ENCODE results near the gene AP3B1. TPM values are rescaled to one million over a fixed set of nuclear protein-coding genes. Genes with fewer than 3 reads are reported as not detected.
"Not testable (repeated sequence)": the region's sequence is repeated elsewhere in the genome, so short reads cannot be mapped to it uniquely, and the experiment has no call there.

Gene AP3B1
- polyA plus RNA-seq, 1 experiment = 67.0 TPM

GRCh38 chr5:78203815-78204214 lies 90.7 kb downstream of the AP3B1 start:
- Histone ChIP-seq H3K27ac (ENCODE audit: low read depth, low read length) (no peak overlapping the region), H3K27me3 (ENCODE audit: control insufficient read depth, insufficient read depth, low read length) (no peaks in the 10 kb centered on the region), H3K4me3 (ENCODE audit: low read depth, low read length) (no peak overlapping the region), H3K9me3 (ENCODE audit: control insufficient read depth, insufficient read depth, low read length) (no peaks in the 10 kb centered on the region; the same call in 1 of the 2 replicates)
- no peak for DNase-seq (ENCODE audit: low read depth, low spot score)
- CTCF ChIA-PET = no interaction called here
- TF ChIP-seq CTCF (IDR thresholded peaks at IDR 0.05; ENCODE audit: low read depth, low read length) = no peak
- POLR2A ChIA-PET = no interaction called here

- H3K27ac ChIP-seq (ENCODE audit: low read depth, low read length) = no peak overlapping the region
- peaks cover 4% of the 10 kb centered on the region; the same call in 1 of the 2 replicates for H3K9me3 ChIP-seq (ENCODE audit: control insufficient read depth, insufficient read depth, low read length)
- ChIA-PET POLR2A (no interaction called here), CTCF (no interaction called here)
- H3K4me3 ChIP-seq (ENCODE audit: low read depth, low read length) = no peak overlapping the region
- no peak for DNase-seq (ENCODE audit: low read depth, low spot score)
- TF ChIP-seq CTCF (IDR thresholded peaks at IDR 0.05; ENCODE audit: low read depth, low read length) = no peak
- no peaks in the 10 kb centered on the region for H3K27me3 ChIP-seq (ENCODE audit: control insufficient read depth, insufficient read depth, low read length)
These were observed 104.1 kb downstream of the AP3B1 start for GRCh38 chr5:78190402-78190801.

DNA sequence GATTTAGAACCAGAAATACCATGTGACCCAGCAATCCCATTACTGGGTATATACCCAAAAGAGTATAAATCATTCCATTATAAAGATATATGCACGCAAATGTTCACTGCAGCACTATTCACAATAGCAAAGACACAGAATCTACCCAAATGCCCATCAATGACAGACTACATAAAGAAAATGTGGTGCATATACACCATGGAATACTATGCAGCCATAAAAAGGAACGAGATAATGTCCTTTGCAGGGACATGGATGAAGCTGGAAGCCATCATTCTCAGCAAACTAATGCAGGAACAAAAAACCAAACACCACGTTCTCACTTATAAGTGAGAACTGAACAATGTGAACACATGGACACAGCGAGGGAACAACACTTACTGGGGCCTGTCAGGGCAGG lies 105.8 kb downstream of the AP3B1 start:
- CTCF ChIA-PET; H3K9me3 ChIP-seq (ENCODE audit: control insufficient read depth, insufficient read depth, low read length); H3K27ac ChIP-seq (ENCODE audit: low read depth, low read length); DNase-seq (ENCODE audit: low read depth, low spot score); H3K4me3 ChIP-seq (ENCODE audit: low read depth, low read length); H3K27me3 ChIP-seq (ENCODE audit: control insufficient read depth, insufficient read depth, low read length): not testable (repeated sequence)
- POLR2A ChIA-PET = interaction anchor here (0.6 kb wide), 1 partner anchor 796 kb away, joined by 3 read pairs; no protein-coding TSS in a partner anchor

DNA sequence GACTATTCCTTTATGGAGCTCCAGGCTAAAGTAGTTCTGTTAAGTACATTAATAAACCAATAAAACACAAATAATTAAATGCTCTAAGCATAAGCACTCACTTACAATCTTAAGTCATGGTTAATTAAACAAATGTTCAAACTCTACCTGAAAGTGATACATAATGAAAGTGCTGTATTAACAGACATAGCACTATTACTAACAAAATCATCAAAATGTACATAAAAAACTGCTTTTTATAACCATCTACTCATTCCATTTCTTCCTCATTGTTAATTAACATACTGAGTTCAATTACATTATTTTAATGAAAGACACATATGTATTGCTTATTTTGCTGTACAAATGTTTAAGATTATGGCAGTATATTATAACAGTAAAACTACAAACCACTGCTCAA lies 107.3 kb downstream of the AP3B1 start:
- Histone ChIP-seq H3K4me3 (ENCODE audit: low read depth, low read length) (no peak overlapping the region), H3K9me3 (ENCODE audit: control insufficient read depth, insufficient read depth, low read length) (peaks cover 4% of the 10 kb centered on the region; the same call in 1 of the 2 replicates), H3K27ac (ENCODE audit: low read depth, low read length) (no peak overlapping the region), H3K27me3 (ENCODE audit: control insufficient read depth, insufficient read depth, low read length) (no peaks in the 10 kb centered on the region)
- no peak for TF ChIP-seq CTCF (IDR thresholded peaks at IDR 0.05; ENCODE audit: low read depth, low read length)
- CTCF ChIA-PET = interaction anchor here (1.1 kb wide), 1 partner anchor 11 kb away, joined by 3 read pairs; no protein-coding TSS in a partner anchor
- DNase-seq (ENCODE audit: low read depth, low spot score) = no peak
- POLR2A ChIA-PET = no interaction called here

- no peak for DNase-seq (ENCODE audit: low read depth, low spot score)
- Histone ChIP-seq H3K9me3 (ENCODE audit: control insufficient read depth, insufficient read depth, low read length) (no peaks in the 10 kb centered on the region), H3K27ac (ENCODE audit: low read depth, low read length) (no peak overlapping the region), H3K27me3 (ENCODE audit: control insufficient read depth, insufficient read depth, low read length) (no peaks in the 10 kb centered on the region), H3K4me3 (ENCODE audit: low read depth, low read length) (no peak overlapping the region)
- no peak for TF ChIP-seq CTCF (IDR thresholded peaks at IDR 0.05; ENCODE audit: low read depth, low read length)
- ChIA-PET POLR2A (no interaction called here), CTCF (no interaction called here)
These were observed 111.7 kb downstream of the AP3B1 start for GRCh38 chr5:78182838-78183237.

GRCh38 chr5:78178356-78178755 lies 116.1 kb downstream of the AP3B1 start:
- no peak for TF ChIP-seq CTCF (IDR thresholded peaks at IDR 0.05; ENCODE audit: low read depth, low read length)
- CTCF ChIA-PET = interaction anchor here (0.5 kb wide), 1 partner anchor 104 kb away, joined by 4 read pairs; no protein-coding TSS in a partner anchor
- no peaks in the 10 kb centered on the region for H3K9me3 ChIP-seq (ENCODE audit: control insufficient read depth, insufficient read depth, low read length)
- H3K4me3 ChIP-seq (ENCODE audit: low read depth, low read length) = no peak overlapping the region
- H3K27ac ChIP-seq (ENCODE audit: low read depth, low read length) = no peak overlapping the region
- POLR2A ChIA-PET = no interaction called here
- H3K27me3 ChIP-seq (ENCODE audit: control insufficient read depth, insufficient read depth, low read length) = no peaks in the 10 kb centered on the region
- no peak for DNase-seq (ENCODE audit: low read depth, low spot score)

DNA sequence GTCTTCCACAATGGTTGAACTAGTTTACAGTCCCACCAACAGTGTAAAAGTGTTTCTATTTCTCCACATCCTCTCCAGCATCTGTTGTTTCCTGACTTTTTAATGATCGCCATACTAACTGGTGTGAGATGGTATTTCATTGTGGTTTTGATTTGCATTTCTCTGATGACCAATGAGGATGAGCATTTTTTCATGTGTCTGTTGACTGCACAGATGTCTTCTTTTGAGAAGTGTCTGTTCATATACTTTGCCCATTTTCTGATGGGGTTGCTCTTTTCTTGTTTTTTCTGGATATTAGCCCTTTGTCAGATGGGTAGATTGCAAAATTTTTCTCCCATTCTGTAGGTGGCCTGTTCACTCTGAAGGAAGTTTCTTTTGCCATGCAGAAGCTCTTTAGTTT lies 124.2 kb downstream of the AP3B1 start:
- POLR2A ChIA-PET; H3K4me3 ChIP-seq (ENCODE audit: low read depth, low read length); CTCF ChIA-PET; H3K27ac ChIP-seq (ENCODE audit: low read depth, low read length); H3K9me3 ChIP-seq (ENCODE audit: control insufficient read depth, insufficient read depth, low read length); H3K27me3 ChIP-seq (ENCODE audit: control insufficient read depth, insufficient read depth, low read length); DNase-seq (ENCODE audit: low read depth, low spot score): not testable (repeated sequence)

Data from AG04450 (cell line).